Measurements from ENCODE around the gene MEGF11. TPM values are rescaled to one million over a fixed set of nuclear protein-coding genes. Genes with fewer than 3 reads are reported as not detected.

Gene MEGF11
- total RNA-seq, 4 donors from 2014 or later, result not detected

DNA sequence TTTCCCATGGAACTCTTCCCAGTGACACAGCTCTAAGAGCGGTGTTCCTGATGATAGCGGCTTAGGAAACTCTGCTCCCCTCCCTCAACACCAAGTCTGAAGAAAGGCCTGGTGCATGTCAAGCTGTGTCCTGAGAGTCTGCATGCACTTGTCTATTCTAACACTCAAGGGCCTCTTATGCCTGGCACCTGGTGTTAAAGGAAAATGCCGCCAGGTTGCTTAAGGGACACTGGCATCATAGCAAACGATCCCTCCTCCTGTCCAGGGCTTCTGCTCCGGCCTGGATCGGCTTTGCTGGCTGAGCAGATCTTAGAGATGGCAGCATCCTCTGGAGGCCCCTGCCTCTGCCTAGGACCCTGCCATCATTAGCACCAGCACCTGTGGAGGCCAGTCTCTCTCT, 121.7 kb downstream of the MEGF11 start:
- TF ChIP-seq POLR2A (IDR thresholded peaks at IDR 0.05) (no peak), CTCF (IDR thresholded peaks at IDR 0.05) (no peak)
- DNase-seq, result no peak
- Histone ChIP-seq H3K4me3 (no peak overlapping the region), H3K27me3 (no peaks in the 10 kb centered on the region), H3K4me1 (no peaks in the 10 kb centered on the region), H3K36me3 (no peaks in the 10 kb centered on the region), H3K9me3 (no peaks in the 10 kb centered on the region), H3K27ac (no peak overlapping the region)

DNA sequence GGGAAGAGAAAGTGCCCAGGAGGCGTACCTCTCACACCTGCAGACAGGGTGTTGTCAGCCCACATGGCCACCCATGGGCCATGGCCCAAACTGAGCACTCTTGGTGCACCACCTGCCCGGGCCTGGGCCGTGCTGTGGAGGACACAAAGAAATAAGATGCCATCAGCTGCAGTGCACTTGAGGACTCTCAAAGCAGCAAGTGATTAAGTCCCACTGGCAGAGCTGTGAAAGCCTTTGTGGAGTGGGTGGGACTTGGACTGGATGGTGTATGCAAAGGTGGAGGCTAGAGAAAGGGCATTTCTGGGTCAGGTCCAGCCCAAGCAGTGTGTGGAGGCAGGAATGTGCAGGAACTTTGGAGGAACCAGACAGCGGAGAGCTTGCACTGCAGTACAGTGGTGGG, 122.3 kb downstream of the MEGF11 start:
- Histone ChIP-seq H3K27me3 (no peaks in the 10 kb centered on the region), H3K4me1 (no peaks in the 10 kb centered on the region), H3K4me3 (no peak overlapping the region), H3K27ac (no peak overlapping the region), H3K9me3 (no peaks in the 10 kb centered on the region), H3K36me3 (no peaks in the 10 kb centered on the region)
- no peak for TF ChIP-seq POLR2A (IDR thresholded peaks at IDR 0.05)
- TF ChIP-seq CTCF (IDR thresholded peaks at IDR 0.05), result no peak
- DNase-seq, result no peak

DNA sequence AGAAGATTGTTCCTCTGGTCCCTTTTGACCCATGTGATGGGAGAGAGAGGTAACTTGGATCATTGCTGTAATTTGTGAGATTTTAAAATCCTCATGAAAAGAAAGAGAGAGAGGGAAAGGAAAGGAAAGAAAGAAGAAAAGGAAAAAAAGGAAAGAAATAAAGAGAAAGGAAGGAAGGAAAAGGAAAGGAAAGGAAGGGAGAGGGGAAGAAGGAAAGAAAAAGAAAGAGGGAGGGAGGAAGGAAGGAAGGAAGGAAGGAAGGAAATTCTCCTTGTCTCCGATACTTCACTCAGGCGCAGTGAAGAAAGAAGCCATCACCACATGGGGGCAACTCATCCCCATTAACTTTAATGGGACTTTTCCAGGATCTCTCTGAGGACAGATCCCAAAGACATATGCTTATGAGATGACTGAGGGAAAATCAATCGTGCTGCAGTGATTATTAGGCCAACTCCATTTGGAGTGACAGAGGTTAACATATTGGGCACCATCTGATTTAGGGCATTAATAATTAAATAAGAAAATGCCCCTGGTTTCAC, 123.0 kb downstream of the MEGF11 start:
- TF ChIP-seq CTCF (IDR thresholded peaks at IDR 0.05), result no peak
- TF ChIP-seq POLR2A (IDR thresholded peaks at IDR 0.05), result no peak
- Histone ChIP-seq H3K4me3 (no peak overlapping the region), H3K9me3 (no peaks in the 10 kb centered on the region), H3K36me3 (no peaks in the 10 kb centered on the region), H3K27ac (no peak overlapping the region), H3K4me1 (no peaks in the 10 kb centered on the region), H3K27me3 (no peaks in the 10 kb centered on the region)
- DNase-seq, result no peak

DNA sequence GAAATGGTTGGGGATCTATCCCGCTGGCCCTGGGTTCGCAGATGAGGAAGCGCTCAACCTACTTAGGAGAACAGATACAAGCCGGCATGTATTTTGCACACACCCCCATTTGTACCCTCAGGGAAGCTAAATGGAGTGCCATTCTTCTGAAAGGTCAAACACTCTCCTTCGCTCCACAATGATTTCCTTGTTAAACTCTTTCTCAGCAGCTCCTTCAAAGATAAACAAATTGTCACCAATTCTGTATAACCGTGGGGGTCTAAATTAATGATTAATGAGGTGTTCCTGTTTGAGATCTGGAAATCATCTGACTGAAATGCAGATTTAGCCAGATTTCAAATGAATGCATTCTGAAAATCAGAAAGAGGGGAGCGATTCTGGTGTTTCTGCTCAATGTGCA, 124.0 kb downstream of the MEGF11 start:
- H3K4me1 ChIP-seq, result no peaks in the 10 kb centered on the region
- H3K4me3 ChIP-seq, result no peak overlapping the region
- TF ChIP-seq CTCF (IDR thresholded peaks at IDR 0.05) (no peak), POLR2A (IDR thresholded peaks at IDR 0.05) (no peak)
- no peaks in the 10 kb centered on the region for H3K27me3 ChIP-seq
- no peaks in the 10 kb centered on the region for H3K36me3 ChIP-seq
- no peak overlapping the region for H3K27ac ChIP-seq
- no peak for DNase-seq
- H3K9me3 ChIP-seq, result no peaks in the 10 kb centered on the region

DNA sequence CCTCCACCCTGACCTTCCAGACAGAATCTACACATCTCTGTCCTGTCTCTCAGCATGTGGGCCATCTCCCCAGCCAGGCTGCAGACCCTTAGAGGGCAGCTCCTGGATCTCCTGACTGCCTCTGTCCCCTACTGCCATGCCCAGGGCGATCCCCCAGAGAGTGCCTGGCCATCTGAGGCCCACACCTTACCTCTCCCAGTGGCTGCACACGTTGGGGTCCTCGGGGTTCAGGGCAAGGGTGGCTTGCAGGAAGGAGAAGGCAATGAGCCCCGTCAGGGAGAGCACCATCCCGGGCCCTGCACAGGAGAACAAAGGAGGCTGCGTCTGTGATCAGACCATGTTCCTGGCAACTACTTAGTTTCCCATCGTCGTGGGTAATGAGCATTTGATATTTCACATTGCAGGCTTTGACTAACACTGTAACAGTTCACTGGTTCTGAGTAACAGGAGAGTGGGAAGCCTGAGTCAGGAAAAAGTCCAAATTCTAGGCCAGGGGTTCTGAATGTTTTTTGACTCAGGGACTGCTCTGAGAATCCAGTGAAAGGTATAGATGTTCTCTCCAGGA, 125.4 kb downstream of the MEGF11 start:
- no peak for DNase-seq

More for the DNA sequence above, 125.4 kb downstream of the MEGF11 start:
- Histone ChIP-seq H3K27ac (no peak overlapping the region), H3K4me1 (no peaks in the 10 kb centered on the region), H3K36me3 (no peaks in the 10 kb centered on the region), H3K9me3 (no peaks in the 10 kb centered on the region), H3K4me3 (no peak overlapping the region), H3K27me3 (no peaks in the 10 kb centered on the region)
- no peak for TF ChIP-seq CTCF (IDR thresholded peaks at IDR 0.05)
- TF ChIP-seq POLR2A (IDR thresholded peaks at IDR 0.05), result no peak

Measured in Peyer's patch (tissue), 4 donors.